ENCODE data around the gene FAF1. TPM values are rescaled to one million over a fixed set of nuclear protein-coding genes. Genes with fewer than 3 reads are reported as not detected.

FAF1 gene
- total RNA-seq, 1 experiment from 2014 or later: 73.2 TPM

- Histone ChIP-seq H3K79me2 (ENCODE audit: insufficient read depth, low read length) (no peaks in the 10 kb centered on the region), H2AFZ (ENCODE audit: low read depth, low read length, poor library complexity, severe bottlenecking) (peak overlapping the region; percentile 32), H3K9ac (ENCODE audit: low read length) (peak overlapping the region; percentile 77), H3K36me3 (ENCODE audit: control insufficient read depth in 1 of 2, insufficient read depth in 2 of 2, low read length in 2 of 2) (no peaks in the 10 kb centered on the region), H3K4me1 (ENCODE audit: control insufficient read depth in 1 of 2, insufficient read depth in 2 of 2, low read length in 2 of 2) (peaks cover 7 to 24% of the 10 kb centered on the region in 2 experiments; a peak in 3 of 4 replicates), H3K27me3 (ENCODE audit: insufficient read depth, low read length) (no peaks in the 10 kb centered on the region), H3K27ac (ENCODE audit: low read depth, low read length) (peak overlapping the region; percentile 76), H3K9me2 (ENCODE audit: insufficient read depth) (no peaks in the 10 kb centered on the region; the same call in 1 of the 2 replicates), H4K20me1 (ENCODE audit: insufficient read depth) (no peaks in the 10 kb centered on the region), H3K9me3 (ENCODE audit: control insufficient read depth in 1 of 2, insufficient read depth in 1 of 2, low read depth in 1 of 2, low read length in 2 of 2) (no peaks in the 10 kb centered on the region), H3K4me3 (replicated peaks in 1 of 2; ENCODE audit: low read depth in 1 of 2, low read length in 2 of 2) (peak overlapping the region; percentile 82 to 93; a peak in 3 of 4 replicates), H3K4me2 (ENCODE audit: low read length) (peak overlapping the region; percentile 96)
- ChIA-PET RAD21 (ENCODE audit: low non-redundant PET in 1 of 2, low total read pairs in 2 of 2, uncharacterized antibody in 2 of 2, unreplicated experiment in 2 of 2) (interaction anchor here in 1 of 2 experiments (0.8 kb wide), 1 partner anchor 9 kb away, joined by 3 read pairs; no protein-coding TSS in a partner anchor), POLR2A (interaction anchor here (1.0 to 1.8 kb wide), 2 partner anchors 10 to 11 kb away, joined by 3 read pairs; no protein-coding TSS in a partner anchor), CTCF (interaction anchor here (1.8 kb wide), 1 partner anchor 10 kb away, joined by 6 read pairs; no protein-coding TSS in a partner anchor)
- TF ChIP-seq, protein P1, sequence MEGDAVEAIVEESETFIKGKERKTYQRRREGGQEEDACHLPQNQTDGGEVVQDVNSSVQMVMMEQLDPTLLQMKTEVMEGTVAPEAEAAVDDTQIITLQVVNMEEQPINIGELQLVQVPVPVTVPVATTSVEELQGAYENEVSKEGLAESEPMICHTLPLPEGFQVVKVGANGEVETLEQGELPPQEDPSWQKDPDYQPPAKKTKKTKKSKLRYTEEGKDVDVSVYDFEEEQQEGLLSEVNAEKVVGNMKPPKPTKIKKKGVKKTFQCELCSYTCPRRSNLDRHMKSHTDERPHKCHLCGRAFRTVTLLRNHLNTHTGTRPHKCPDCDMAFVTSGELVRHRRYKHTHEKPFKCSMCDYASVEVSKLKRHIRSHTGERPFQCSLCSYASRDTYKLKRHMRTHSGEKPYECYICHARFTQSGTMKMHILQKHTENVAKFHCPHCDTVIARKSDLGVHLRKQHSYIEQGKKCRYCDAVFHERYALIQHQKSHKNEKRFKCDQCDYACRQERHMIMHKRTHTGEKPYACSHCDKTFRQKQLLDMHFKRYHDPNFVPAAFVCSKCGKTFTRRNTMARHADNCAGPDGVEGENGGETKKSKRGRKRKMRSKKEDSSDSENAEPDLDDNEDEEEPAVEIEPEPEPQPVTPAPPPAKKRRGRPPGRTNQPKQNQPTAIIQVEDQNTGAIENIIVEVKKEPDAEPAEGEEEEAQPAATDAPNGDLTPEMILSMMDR (IDR thresholded peaks at IDR 0.05 in 2 of 3, conservative IDR thresholded peaks at IDR 0.05 in 1 of 3; ENCODE audit: borderline replicate concordance in 1 of 3, insufficient read depth in 1 of 3, low read depth in 2 of 3, low read length in 2 of 3): peak in 2 of 3 experiments; percentile 4 to 39; a peak in 2 of 6 replicates
- TF ChIP-seq ZFX (IDR thresholded peaks at IDR 0.05) (no peak), CEBPB (IDR thresholded peaks at IDR 0.05; ENCODE audit: low read depth) (no peak), ATF3 (IDR thresholded peaks at IDR 0.05) (no peak), EGR1 (IDR thresholded peaks at IDR 0.05; ENCODE audit: low read depth) (peak; percentile 54; the same call in 1 of the 2 replicates), CBX3 (IDR thresholded peaks at IDR 0.05; ENCODE audit: low read depth) (peak; percentile 81; the same call in 1 of the 2 replicates)
- TF ChIP-seq, protein P2, sequence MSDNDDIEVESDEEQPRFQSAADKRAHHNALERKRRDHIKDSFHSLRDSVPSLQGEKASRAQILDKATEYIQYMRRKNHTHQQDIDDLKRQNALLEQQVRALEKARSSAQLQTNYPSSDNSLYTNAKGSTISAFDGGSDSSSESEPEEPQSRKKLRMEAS (IDR thresholded peaks at IDR 0.05): peak; percentile 96
- ATAC-seq: no peak
- no peak for DNase-seq (ENCODE audit: low read depth, low spot score)
- intact Hi-C loops (cut with micrococcal nuclease): loop anchor here (1.0 kb wide), 1 partner anchor 7 kb away; the partner anchor contains the start of gene FAF1
- BruUV-seq (replicated peaks): no TSS peak
Measured at GRCh38 chr1:50967416-50968157, 7.5 kb upstream of the FAF1 start.
